Right lung (tissue), 5 donors: Measurements from ENCODE around the gene KLHL14. TPM values are rescaled to one million over a fixed set of nuclear protein-coding genes. Genes with fewer than 3 reads are reported as not detected.
"Not testable (repeated sequence)": the region's sequence is repeated elsewhere in the genome, so short reads cannot be mapped to it uniquely, and the experiment has no call there.

ENCODE experiments used
- DNase-seq, 2 donors: peaks; one replicate each; pipeline ENCODE4 v3.0.0-alpha.2; 2013
- polyA plus RNA-seq, 5 donors: library from polyadenylated mRNA; unstranded; fragments of 120-200 nt; gene quantifications; one replicate each; pipeline versions ENCODE4 v1.2.1 to v1.2.3, GENCODE V29; 2013; ENCODE audit warnings: inconsistent platforms in 1 of 5, low replicate concordance in 1 of 5; ENCODE audit not compliant: insufficient read length in 5 of 5, insufficient read depth in 1 of 5

KLHL14 gene
- polyA plus RNA-seq, 5 donors = 0.78 to 1.5 (median 0.96) TPM

GRCh38 chr18:32637659-32638058 is 135.2 kb downstream of the KLHL14 start:
- not testable (repeated sequence) for DNase-seq

GRCh38 chr18:32637226-32637625 is 135.6 kb downstream of the KLHL14 start:
- no peak for DNase-seq

DNA sequence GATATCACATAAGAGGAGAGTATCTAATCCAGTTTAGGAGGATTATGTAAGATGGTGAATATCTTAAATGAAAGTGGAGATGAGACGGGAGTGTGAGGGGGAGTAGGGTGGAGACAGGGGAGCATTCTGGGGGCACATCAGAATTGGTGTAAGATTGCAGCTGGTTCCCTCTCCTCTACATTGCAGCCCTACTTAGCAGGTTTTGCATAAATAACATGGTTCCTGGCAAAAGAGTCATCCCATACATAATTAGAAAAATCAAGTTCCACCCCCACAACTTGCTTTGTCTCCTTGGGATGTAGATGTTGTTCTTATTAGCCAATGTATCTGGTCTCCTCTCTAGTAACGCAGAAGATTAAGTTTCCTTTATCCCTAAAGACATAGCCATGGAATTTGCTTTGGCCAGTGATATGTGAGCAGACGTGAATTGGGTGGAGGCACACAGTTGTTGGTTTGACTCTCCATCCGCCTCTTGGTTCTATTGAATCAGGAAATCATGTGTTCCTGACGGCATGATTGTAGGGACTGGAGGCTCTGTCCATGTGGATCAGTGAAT is 137.9 kb downstream of the KLHL14 start:
- no peak for DNase-seq

DNA sequence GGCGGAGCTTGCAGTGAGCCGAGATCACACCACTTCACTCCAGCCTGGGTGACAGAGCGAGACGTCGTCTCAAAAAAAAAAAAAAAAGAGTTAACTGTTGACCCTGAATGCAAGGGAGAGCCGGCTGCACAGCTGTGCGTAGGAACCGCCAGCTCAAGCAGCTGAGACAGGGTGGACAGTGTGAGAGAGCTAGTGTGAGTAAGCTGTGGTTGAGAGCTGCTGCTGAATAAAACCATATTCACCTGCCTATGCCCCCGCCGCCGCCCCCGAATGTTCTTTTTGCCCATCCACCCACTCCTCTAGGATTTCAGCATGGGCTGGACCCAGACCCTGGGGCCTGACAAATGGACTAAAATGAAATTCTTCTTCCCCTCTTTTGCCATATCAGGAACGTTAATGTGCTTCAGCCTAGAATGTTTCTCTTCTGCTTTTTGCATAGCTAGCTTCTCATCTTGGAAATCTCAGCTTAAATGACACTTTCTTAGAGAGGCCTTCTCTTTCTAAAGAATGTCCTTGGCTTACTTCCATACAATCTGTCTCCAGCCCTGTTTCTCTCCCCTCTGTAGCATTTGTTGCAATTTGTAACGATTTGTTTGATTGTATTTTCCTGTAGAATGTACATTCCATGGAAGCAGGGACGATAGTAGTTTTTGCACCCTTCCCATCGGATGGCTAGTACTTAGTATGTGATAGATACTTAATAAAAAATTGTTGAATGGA is 142.7 kb downstream of the KLHL14 start:
- no peak for DNase-seq

DNA sequence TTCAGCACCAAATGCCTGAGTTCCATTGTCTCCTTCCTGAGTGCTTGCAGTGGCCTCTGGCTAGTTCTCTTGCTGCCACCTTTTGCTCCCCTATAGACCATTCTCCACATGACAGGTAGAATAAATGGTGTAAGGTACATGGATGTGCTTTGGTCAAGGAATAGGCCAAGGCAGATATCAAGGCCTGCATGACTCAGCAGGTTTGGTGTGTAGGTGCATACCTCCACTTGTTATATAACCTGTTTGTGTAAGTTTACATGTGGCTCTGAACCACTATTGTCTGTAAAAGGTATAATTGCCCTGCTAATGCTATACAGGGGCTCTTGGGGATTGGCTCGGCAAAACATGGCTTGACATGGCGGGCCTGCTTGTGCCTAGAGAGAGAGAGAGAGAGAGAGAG is 143.5 kb downstream of the KLHL14 start:
- DNase-seq = no peak

DNA sequence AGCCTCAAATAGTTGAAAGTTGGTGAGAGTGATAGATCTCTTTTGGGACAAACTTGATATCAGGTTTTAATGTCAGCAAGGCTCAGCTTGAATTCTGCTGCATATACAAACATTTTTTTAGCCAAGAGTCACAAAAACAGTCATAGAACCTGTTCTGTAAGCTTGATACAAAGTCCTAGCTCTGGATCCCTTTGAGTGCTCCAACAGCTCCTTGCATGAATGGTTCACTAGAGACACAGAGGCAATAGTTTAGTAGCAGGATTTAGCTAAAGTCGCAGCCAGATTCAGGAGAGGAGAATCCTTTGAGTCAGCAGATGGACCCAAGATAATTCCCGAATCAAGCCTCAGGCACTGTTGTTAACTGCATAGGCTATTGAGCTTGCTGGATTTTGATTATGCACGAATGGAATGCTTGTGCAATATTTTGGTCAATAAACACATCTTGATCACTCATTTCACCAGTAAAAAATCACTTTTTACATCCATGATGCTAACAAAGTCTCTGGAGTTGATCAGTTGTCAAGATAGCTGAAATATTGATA is 148.6 kb downstream of the KLHL14 start:
- no peak for DNase-seq

GRCh38 chr18:32623563-32623962 is 149.3 kb downstream of the KLHL14 start:
- no peak for DNase-seq
